GM12878 (cell line): ENCODE results near the gene GORASP2. TPM values are rescaled to one million over a fixed set of nuclear protein-coding genes. Genes with fewer than 3 reads are reported as not detected.

Source experiments
- ASH2L ChIP-seq: fragments of 300-600, 200-600 bp; sonication (generic); IDR thresholded peaks from 2 replicates; pipeline ENCODE4 v1.6.1; 2017; ENCODE audit warnings: low read depth, mild to moderate bottlenecking, borderline replicate concordance
- BCLAF1 ChIP-seq: fragments of 450-650 bp; IDR thresholded peaks from 2 replicates; pipeline ENCODE4 v1.6.1; 2017; ENCODE audit warnings: antibody characterized with exemption, mild to moderate bottlenecking, moderate library complexity
- CREB1 ChIP-seq: IDR thresholded peaks from 2 replicates; pipeline ENCODE4 v1.6.1; 2012; ENCODE audit warnings: low read depth, mild to moderate bottlenecking, inconsistent platforms
- DPF2 ChIP-seq: fragments of 450-650 bp; IDR thresholded peaks from 2 replicates; pipeline ENCODE4 v1.6.1; 2017; ENCODE audit warnings: mild to moderate bottlenecking
- ETV6 ChIP-seq, 2 experiments: fragments of 450-650 bp in 1 of 2; IDR thresholded peaks in 1 of 2; conservative IDR thresholded peaks in 1 of 2; 2 replicates each; pipeline ENCODE4 v1.6.1; 2014; ENCODE audit warnings: antibody characterized with exemption in 1 of 2, borderline replicate concordance in 1 of 2, low read depth in 1 of 2, mild to moderate bottlenecking in 1 of 2, moderate library complexity in 1 of 2
- FOXK2 ChIP-seq: fragments of 450-650 bp; IDR thresholded peaks from 2 replicates; pipeline ENCODE4 v1.6.1; 2017; ENCODE audit warnings: mild to moderate bottlenecking, moderate library complexity
- HDAC6 ChIP-seq: fragments of 200-600 bp; sonication (generic); IDR thresholded peaks from one replicate; pipeline ENCODE4 v1.8.0; 2017; ENCODE audit warnings: antibody characterized with exemption; ENCODE audit not compliant: unreplicated experiment
- IKZF2 ChIP-seq, 2 experiments: fragments of 450-650 bp; IDR thresholded peaks; 2 replicates each; pipeline ENCODE4 v1.6.1; 2017; ENCODE audit warnings: mild to moderate bottlenecking in 2 of 2, moderate library complexity in 2 of 2
- JUNB ChIP-seq: IDR thresholded peaks from 2 replicates; pipeline ENCODE4 v1.6.1; 2016; ENCODE audit warnings: antibody characterized with exemption, mild to moderate bottlenecking
- MTA2 ChIP-seq: fragments of 450-650 bp; IDR thresholded peaks from 2 replicates; pipeline ENCODE4 v1.6.1; 2016; ENCODE audit warnings: low read depth, mild to moderate bottlenecking, moderate library complexity
- MXI1 ChIP-seq: fragments of 150-350 bp; IDR thresholded peaks from 2 replicates; pipeline ENCODE4 v1.6.1; 2011; ENCODE audit warnings: low read depth, mild to moderate bottlenecking, inconsistent platforms, low read length, improper control_type of control experiment
- MYB ChIP-seq: fragments of 150-350 bp; IDR thresholded peaks from 2 replicates; pipeline ENCODE4 v1.6.1; 2014; ENCODE audit warnings: mild to moderate bottlenecking, low read depth, low read length, borderline replicate concordance
- NFIC ChIP-seq: IDR thresholded peaks from 2 replicates; pipeline ENCODE4 v1.6.1; 2012; ENCODE audit warnings: low read depth, mild to moderate bottlenecking, inconsistent platforms, low read length, moderate library complexity
- NR2C2 ChIP-seq: IDR thresholded peaks from 2 replicates; pipeline ENCODE4 v1.6.1; 2011; ENCODE audit warnings: borderline replicate concordance, low read depth; ENCODE audit not compliant: control insufficient read depth, insufficient read length
- PAX8 ChIP-seq: fragments of 450-650 bp; IDR thresholded peaks from 2 replicates; pipeline ENCODE4 v1.6.1; 2017; ENCODE audit warnings: mild to moderate bottlenecking, moderate library complexity
- RBBP5 ChIP-seq: fragments of 200-600 bp; sonication (generic); conservative IDR thresholded peaks from 2 replicates; pipeline ENCODE4 v1.6.1; 2016
- SIN3A ChIP-seq: IDR thresholded peaks from 2 replicates; pipeline ENCODE4 v1.6.1; 2012; ENCODE audit warnings: low read depth, low read length, improper control_type of control experiment
- SREBF2 ChIP-seq: IDR thresholded peaks from 2 replicates; pipeline ENCODE4 v1.6.1; 2012; ENCODE audit warnings: mild to moderate bottlenecking, low read length
- YY1 ChIP-seq: IDR thresholded peaks from 2 replicates; pipeline ENCODE4 v1.6.1; 2011; ENCODE audit warnings: low read depth, mild to moderate bottlenecking, low read length
- ZSCAN29 ChIP-seq: fragments of 450-650 bp; IDR thresholded peaks from 2 replicates; pipeline ENCODE4 v1.6.1; 2017; ENCODE audit warnings: mild to moderate bottlenecking, moderate library complexity
- polyA plus RNA-seq, 11 experiments: library from polyadenylated mRNA; depleted of rRNA in 4 of 11; unstranded in 6 of 11; stranded (reverse) in 5 of 11; fragments of >200 nt; fragmentation: Nextera tagmentation in 4 of 11; fragmentation: Illumina TruSeq in 1 of 11; extraction: Ambion mirVana in 4 of 11; extraction: Trizol in 1 of 11; gene quantifications; 1 replicate in 1 of 11; 2 replicates in 10 of 11; pipeline versions ENCODE4 v1.2.1 to v1.2.3, GENCODE V29; 2011 to 2016; ENCODE audit warnings: inconsistent platforms in 2 of 11, missing spikeins in 2 of 11, low read depth in 1 of 11
- total RNA-seq, 4 experiments: library from RNA; depleted of rRNA in 3 of 4; stranded (reverse); fragments of >200 nt in 3 of 4; fragmentation: Illumina TruSeq in 1 of 4; extraction: Trizol in 1 of 4; gene quantifications; 2 replicates each; pipeline versions ENCODE4 v1.2.1 to v1.2.3, GENCODE V29; 2013 to 2021
- TF ChIP-seq, protein P1 (sequence below): fragments of 450-650 bp; IDR thresholded peaks from 2 replicates; pipeline ENCODE4 v1.6.1; 2017; ENCODE audit warnings: mild to moderate bottlenecking, moderate library complexity
- TF ChIP-seq, protein P2 (sequence below), 3 experiments: IDR thresholded peaks in 2 of 3; conservative IDR thresholded peaks in 1 of 3; 2 replicates each; pipeline ENCODE4 v1.5.1; 2011; ENCODE audit warnings: low read depth in 3 of 3, low read length in 3 of 3, mild to moderate bottlenecking in 3 of 3, control low read depth in 2 of 3, moderate library complexity in 2 of 3, inconsistent platforms in 1 of 3, mixed read lengths in 1 of 3; ENCODE audit not compliant: control insufficient read depth in 2 of 3, insufficient read depth in 1 of 3; ENCODE audit errors: extremely low read depth in 1 of 3

The GORASP2 gene
- total and polyA plus RNA-seq, 10 of the 15 experiments (the other 5 are each of a cell fraction or from before 2014, with no cell fraction given) = 26.3 to 169 (median 103) TPM

- TF ChIP-seq, protein P1, sequence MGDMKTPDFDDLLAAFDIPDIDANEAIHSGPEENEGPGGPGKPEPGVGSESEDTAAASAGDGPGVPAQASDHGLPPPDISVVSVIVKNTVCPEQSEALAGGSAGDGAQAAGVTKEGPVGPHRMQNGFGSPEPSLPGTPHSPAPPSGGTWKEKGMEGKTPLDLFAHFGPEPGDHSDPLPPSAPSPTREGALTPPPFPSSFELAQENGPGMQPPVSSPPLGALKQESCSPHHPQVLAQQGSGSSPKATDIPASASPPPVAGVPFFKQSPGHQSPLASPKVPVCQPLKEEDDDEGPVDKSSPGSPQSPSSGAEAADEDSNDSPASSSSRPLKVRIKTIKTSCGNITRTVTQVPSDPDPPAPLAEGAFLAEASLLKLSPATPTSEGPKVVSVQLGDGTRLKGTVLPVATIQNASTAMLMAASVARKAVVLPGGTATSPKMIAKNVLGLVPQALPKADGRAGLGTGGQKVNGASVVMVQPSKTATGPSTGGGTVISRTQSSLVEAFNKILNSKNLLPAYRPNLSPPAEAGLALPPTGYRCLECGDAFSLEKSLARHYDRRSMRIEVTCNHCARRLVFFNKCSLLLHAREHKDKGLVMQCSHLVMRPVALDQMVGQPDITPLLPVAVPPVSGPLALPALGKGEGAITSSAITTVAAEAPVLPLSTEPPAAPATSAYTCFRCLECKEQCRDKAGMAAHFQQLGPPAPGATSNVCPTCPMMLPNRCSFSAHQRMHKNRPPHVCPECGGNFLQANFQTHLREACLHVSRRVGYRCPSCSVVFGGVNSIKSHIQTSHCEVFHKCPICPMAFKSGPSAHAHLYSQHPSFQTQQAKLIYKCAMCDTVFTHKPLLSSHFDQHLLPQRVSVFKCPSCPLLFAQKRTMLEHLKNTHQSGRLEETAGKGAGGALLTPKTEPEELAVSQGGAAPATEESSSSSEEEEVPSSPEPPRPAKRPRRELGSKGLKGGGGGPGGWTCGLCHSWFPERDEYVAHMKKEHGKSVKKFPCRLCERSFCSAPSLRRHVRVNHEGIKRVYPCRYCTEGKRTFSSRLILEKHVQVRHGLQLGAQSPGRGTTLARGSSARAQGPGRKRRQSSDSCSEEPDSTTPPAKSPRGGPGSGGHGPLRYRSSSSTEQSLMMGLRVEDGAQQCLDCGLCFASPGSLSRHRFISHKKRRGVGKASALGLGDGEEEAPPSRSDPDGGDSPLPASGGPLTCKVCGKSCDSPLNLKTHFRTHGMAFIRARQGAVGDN = peak; percentile 89
- TF ChIP-seq JUNB (no peak), FOXK2 (no peak), MTA2 (no peak; the same call in 1 of the 2 replicates), HDAC6 (peak; percentile 71), ETV6 (conservative IDR thresholded peaks at IDR 0.05 in 1 of 2, IDR thresholded peaks at IDR 0.05 in 1 of 2; ENCODE audit: borderline replicate concordance in 1 of 2, low read depth in 1 of 2) (peak in 1 of 2 experiments; percentile 52; a peak in 1 of 4 replicates), SIN3A (0 out of 2 replicates have a peak, but pooled peaks have one; percentile 60), BCLAF1 (0 out of 2 replicates have a peak, but pooled peaks have one; percentile 44), ASH2L (no peak), CREB1 (peak; percentile 61), YY1 (peak; percentile 92), NFIC (no peak), IKZF2 (IDR thresholded peaks at IDR 0.05) (peak in 1 of 2 experiments; percentile 65; a peak in 1 of 4 replicates), RBBP5 (no peak), PAX8 (no peak), SREBF2 (no peak), ZSCAN29 (0 out of 2 replicates have a peak, but pooled peaks have one; percentile 52), MYB (0 out of 2 replicates have a peak, but pooled peaks have one; percentile 31), MXI1 (peak; percentile 93), NR2C2 (no peak), DPF2 (peak; percentile 87)
- TF ChIP-seq, protein P2, sequence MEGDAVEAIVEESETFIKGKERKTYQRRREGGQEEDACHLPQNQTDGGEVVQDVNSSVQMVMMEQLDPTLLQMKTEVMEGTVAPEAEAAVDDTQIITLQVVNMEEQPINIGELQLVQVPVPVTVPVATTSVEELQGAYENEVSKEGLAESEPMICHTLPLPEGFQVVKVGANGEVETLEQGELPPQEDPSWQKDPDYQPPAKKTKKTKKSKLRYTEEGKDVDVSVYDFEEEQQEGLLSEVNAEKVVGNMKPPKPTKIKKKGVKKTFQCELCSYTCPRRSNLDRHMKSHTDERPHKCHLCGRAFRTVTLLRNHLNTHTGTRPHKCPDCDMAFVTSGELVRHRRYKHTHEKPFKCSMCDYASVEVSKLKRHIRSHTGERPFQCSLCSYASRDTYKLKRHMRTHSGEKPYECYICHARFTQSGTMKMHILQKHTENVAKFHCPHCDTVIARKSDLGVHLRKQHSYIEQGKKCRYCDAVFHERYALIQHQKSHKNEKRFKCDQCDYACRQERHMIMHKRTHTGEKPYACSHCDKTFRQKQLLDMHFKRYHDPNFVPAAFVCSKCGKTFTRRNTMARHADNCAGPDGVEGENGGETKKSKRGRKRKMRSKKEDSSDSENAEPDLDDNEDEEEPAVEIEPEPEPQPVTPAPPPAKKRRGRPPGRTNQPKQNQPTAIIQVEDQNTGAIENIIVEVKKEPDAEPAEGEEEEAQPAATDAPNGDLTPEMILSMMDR (IDR thresholded peaks at IDR 0.05 in 2 of 3, conservative IDR thresholded peaks at IDR 0.05 in 1 of 3; ENCODE audit: control insufficient read depth in 2 of 3, extremely low read depth in 1 of 3, insufficient read depth in 1 of 3, low read depth in 3 of 3, low read length in 3 of 3) = peak; percentile 88 to 96 (median 89)
Observed at GRCh38 chr2:170973492-170974303, 44.6 kb downstream of the GORASP2 start (continued).
